ENCODE measurements around the gene KCNQ5.
A peak's percentile ranks its signal among the peaks of the same experiment; 100 is the strongest.
"Not testable (repeated sequence)": the region's sequence is repeated elsewhere in the genome, so short reads cannot be mapped to it uniquely, and the experiment has no call there.

Gene KCNQ5

GRCh38 chr6:72894091-72894490 lies 272.2 kb downstream of the KCNQ5 start:
- DNase-seq, result no peak

GRCh38 chr6:72898313-72898712 lies 276.4 kb downstream of the KCNQ5 start:
- DNase-seq, result not testable (repeated sequence)

- DNase-seq, result no peak
Measured at GRCh38 chr6:72905705-72906478, 284.0 kb downstream of the KCNQ5 start.

GRCh38 chr6:72911463-72912155 lies 289.7 kb downstream of the KCNQ5 start:
- DNase-seq, result no peak

- no peak for DNase-seq
Measured at GRCh38 chr6:72913797-72914196, 291.9 kb downstream of the KCNQ5 start.

GRCh38 chr6:72916298-72916697 lies 294.4 kb downstream of the KCNQ5 start:
- no peak for DNase-seq

GRCh38 chr6:72916906-72917305 lies 295.0 kb downstream of the KCNQ5 start:
- DNase-seq, result no peak

GRCh38 chr6:72922401-72922800 lies 300.5 kb downstream of the KCNQ5 start:
- no peak for DNase-seq

GRCh38 chr6:72925136-72925535 lies 303.3 kb downstream of the KCNQ5 start:
- no peak for DNase-seq

GRCh38 chr6:72930556-72931132 lies 308.8 kb downstream of the KCNQ5 start:
- no peak for DNase-seq

GRCh38 chr6:72931325-72931887 lies 309.5 kb downstream of the KCNQ5 start:
- DNase-seq, result no peak

GRCh38 chr6:72933233-72933632 lies 311.4 kb downstream of the KCNQ5 start:
- no peak for DNase-seq

- DNase-seq, result no peak
Measured at GRCh38 chr6:72936766-72937559, 315.1 kb downstream of the KCNQ5 start.

- DNase-seq, result no peak
Measured at GRCh38 chr6:72938104-72938503, 316.2 kb downstream of the KCNQ5 start.

- DNase-seq, result peak in 3 of 58 donors; percentile 4 to 15 (median 14)
Measured at GRCh38 chr6:72939004-72939403, 317.1 kb downstream of the KCNQ5 start.

- no peak for DNase-seq
Measured at GRCh38 chr6:72940265-72940664, 318.4 kb downstream of the KCNQ5 start.

GRCh38 chr6:72941263-72941662 lies 319.4 kb downstream of the KCNQ5 start:
- no peak for DNase-seq

- no peak for DNase-seq
Measured at GRCh38 chr6:72941751-72942150, 319.9 kb downstream of the KCNQ5 start.

GRCh38 chr6:72943699-72944098 lies 321.8 kb downstream of the KCNQ5 start:
- DNase-seq, result no peak

- no peak for DNase-seq
Measured at GRCh38 chr6:72944660-72945059, 322.8 kb downstream of the KCNQ5 start.

GRCh38 chr6:72946774-72947173 lies 324.9 kb downstream of the KCNQ5 start:
- no peak for DNase-seq

Data from anterior cingulate cortex (tissue), 58 donors.